PFSK-1 (cell line): Measurements from ENCODE around the gene KBTBD8.

Experiments
- POLR2AphosphoS5 ChIP-seq: IDR thresholded peaks from 2 replicates; pipeline ENCODE4 v1.6.1; 2012; ENCODE audit warnings: low read depth, mild to moderate bottlenecking, control low read depth, low read length, moderate library complexity
- SIN3A ChIP-seq: IDR thresholded peaks from 2 replicates; pipeline ENCODE4 v1.6.1; 2012; ENCODE audit warnings: mild to moderate bottlenecking, low read length, moderate library complexity, borderline replicate concordance; ENCODE audit not compliant: insufficient read depth
- TAF1 ChIP-seq: IDR thresholded peaks from 2 replicates; pipeline ENCODE4 v1.6.1; 2012; ENCODE audit warnings: low read length, control low read depth, borderline replicate concordance; ENCODE audit not compliant: insufficient read depth
- TF ChIP-seq, protein P1 (sequence below), 2 experiments: IDR thresholded peaks; 2 replicates each; pipeline versions ENCODE4 v1.6.1 to v1.8.0; 2011 to 2012; ENCODE audit warnings: low read depth in 2 of 2, low read length in 2 of 2, control low read depth in 1 of 2, inconsistent platforms in 1 of 2, mild to moderate bottlenecking in 1 of 2, moderate library complexity in 1 of 2; ENCODE audit not compliant: insufficient read depth in 1 of 2

DNA sequence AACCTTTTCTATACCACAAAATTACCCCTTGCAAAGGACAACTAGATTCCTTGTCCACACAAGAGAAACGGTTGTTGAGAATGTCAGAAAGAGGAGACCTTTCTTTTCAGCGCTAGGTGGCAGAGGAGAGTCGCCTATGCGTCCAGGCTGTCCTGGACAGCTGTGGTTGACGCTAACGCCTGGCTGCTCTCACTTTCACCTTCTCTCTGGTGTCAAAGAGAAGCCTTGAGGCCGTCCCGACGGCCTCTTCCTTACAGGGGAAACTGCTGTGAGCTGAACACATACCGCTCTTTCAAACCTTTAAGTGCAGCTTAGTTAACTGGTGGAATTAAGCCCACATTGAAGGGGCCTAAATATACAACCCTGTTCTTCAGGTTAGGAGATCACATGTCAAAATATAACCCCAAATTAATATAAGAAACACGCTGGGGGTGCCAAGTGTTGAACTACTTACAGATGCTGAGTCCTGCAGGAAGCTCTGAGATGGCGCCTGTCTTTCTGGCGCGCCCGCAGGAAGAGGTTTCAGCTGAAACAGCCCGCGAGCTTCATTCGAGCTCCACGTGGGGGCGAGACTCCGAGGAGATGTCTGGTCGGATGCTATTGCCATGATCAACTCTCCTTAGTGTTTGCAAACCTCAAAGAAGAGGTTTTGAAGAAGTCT, 26.1 kb upstream of the KBTBD8 start:
- TF ChIP-seq POLR2AphosphoS5 (no peak), TAF1 (no peak), SIN3A (no peak)
- TF ChIP-seq, protein P1, sequence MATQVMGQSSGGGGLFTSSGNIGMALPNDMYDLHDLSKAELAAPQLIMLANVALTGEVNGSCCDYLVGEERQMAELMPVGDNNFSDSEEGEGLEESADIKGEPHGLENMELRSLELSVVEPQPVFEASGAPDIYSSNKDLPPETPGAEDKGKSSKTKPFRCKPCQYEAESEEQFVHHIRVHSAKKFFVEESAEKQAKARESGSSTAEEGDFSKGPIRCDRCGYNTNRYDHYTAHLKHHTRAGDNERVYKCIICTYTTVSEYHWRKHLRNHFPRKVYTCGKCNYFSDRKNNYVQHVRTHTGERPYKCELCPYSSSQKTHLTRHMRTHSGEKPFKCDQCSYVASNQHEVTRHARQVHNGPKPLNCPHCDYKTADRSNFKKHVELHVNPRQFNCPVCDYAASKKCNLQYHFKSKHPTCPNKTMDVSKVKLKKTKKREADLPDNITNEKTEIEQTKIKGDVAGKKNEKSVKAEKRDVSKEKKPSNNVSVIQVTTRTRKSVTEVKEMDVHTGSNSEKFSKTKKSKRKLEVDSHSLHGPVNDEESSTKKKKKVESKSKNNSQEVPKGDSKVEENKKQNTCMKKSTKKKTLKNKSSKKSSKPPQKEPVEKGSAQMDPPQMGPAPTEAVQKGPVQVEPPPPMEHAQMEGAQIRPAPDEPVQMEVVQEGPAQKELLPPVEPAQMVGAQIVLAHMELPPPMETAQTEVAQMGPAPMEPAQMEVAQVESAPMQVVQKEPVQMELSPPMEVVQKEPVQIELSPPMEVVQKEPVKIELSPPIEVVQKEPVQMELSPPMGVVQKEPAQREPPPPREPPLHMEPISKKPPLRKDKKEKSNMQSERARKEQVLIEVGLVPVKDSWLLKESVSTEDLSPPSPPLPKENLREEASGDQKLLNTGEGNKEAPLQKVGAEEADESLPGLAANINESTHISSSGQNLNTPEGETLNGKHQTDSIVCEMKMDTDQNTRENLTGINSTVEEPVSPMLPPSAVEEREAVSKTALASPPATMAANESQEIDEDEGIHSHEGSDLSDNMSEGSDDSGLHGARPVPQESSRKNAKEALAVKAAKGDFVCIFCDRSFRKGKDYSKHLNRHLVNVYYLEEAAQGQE (IDR thresholded peaks at IDR 0.05; ENCODE audit: insufficient read depth in 1 of 2, low read depth in 2 of 2, low read length in 2 of 2) = 0 out of 4 replicates have a peak, but pooled peaks of 1 of the 2 experiments have one; percentile 37
